Midbrain (tissue), 1 donor: Measurements from ENCODE around the gene MRTFA.
"Not testable (repeated sequence)": the region's sequence is repeated elsewhere in the genome, so short reads cannot be mapped to it uniquely, and the experiment has no call there.

Experiments
- DNase-seq: peaks from one replicate; lab custom pipeline; 2025; lab: John Stamatoyannopoulos, UW

The MRTFA gene

GRCh38 chr22:40554023-40554422, 82.5 kb downstream of the MRTFA start:
- DNase-seq = not testable (repeated sequence)

GRCh38 chr22:40553014-40553554, 83.4 kb downstream of the MRTFA start:
- no peak for DNase-seq

DNA sequence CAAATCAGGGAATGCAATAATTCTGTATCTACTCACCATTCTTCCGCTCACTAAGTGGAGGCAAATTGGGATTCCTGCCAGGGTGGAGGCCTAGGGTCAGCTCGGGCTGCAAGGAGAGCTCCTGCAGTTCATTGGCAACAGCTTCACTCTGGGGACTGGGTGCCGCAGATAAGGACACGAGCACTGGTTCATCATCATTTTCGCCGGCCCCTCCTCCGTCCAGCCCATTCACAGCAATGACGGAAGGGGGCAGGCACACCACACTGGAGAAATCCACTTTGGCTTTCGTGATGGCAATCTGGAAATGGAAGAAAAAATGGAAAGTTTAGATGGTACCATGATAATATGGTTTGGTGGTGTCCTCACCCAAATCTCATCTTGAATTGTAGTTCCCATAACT, 84.4 kb downstream of the MRTFA start:
- DNase-seq = no peak

DNA sequence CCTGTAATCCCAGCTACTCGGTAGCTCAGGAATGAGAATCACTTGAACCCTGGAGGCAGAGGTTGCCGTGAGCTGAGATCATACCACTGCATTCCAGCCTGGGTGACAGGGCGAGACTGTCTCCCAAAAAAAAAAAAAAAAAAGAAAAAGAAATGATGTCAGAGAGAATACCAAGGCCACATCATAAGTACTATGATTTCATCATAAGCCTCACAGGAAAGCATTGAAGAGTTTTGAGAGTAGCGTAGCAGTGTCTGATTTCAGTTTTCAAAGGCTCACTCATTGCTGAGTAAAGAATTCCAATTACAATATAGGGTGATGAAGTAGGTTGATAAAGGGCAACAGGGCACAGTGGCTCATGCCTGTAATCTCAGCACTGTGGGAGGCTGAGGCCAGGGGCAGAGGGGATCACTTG, 88.8 kb downstream of the MRTFA start:
- no peak for DNase-seq

DNA sequence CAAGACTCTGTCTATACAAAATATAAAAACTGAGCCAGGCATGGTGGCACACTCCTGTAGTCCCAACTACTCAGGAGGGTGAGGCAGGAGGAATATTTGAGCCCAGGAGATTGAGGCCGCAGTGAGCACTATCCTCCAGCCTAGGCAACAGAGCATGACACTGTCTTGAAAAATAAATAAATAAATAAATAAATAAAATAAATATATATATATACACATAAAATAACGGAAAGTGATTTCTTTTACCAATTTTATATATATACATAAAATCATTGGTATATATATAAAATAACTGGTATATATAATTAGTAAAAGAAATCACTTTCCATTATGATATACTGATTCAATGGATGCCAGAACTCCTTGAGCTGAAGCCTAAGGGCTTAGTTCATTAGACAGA, 91.8 kb downstream of the MRTFA start:
- no peak for DNase-seq

GRCh38 chr22:40542821-40543540, 93.5 kb downstream of the MRTFA start:
- DNase-seq = no peak

DNA sequence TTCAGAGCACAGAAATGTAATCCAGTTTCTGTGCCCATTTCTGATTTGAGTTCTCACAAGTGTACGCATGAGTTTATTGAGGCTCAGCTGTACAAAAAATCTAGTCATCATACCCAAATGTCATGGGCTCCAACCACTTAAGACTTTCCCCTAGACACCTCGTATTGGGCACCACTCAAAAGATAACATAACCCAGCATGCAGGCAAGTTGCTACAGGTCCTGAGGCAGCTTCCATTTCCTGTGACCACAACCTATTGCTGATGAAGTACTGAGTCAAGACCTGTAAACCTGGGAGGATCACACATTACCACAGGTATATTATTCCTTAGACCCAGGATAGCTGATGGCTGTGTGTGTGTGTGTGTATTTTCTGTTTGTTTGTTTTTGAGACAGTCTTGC, 95.2 kb downstream of the MRTFA start:
- no peak for DNase-seq

- no peak for DNase-seq
Observed at GRCh38 chr22:40540265-40540664, 96.3 kb downstream of the MRTFA start.

DNA sequence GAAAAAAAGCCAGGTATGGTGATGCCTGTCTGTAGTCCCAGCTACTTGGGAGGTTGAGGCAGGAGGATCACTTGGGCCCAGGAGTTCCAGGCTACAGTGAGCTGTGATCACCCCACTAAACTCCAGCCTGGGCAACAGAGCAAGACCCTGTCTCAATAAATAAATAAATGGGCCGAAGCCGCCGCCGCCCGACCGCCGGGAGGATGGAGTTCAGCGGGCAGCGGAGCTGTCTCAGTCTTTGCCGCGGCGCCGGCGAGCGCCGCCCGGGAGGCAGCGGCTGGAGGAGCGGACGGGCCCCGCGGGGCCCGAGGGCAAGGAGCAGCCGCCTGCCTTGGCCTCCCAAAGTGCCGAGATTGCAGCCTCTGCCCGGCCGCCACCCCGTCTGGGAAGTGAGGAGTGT, 100.4 kb downstream of the MRTFA start:
- not testable (repeated sequence) for DNase-seq

GRCh38 chr22:40535642-40536041, 100.9 kb downstream of the MRTFA start:
- DNase-seq = no peak

GRCh38 chr22:40535189-40535512, 101.4 kb downstream of the MRTFA start:
- DNase-seq = no peak

DNA sequence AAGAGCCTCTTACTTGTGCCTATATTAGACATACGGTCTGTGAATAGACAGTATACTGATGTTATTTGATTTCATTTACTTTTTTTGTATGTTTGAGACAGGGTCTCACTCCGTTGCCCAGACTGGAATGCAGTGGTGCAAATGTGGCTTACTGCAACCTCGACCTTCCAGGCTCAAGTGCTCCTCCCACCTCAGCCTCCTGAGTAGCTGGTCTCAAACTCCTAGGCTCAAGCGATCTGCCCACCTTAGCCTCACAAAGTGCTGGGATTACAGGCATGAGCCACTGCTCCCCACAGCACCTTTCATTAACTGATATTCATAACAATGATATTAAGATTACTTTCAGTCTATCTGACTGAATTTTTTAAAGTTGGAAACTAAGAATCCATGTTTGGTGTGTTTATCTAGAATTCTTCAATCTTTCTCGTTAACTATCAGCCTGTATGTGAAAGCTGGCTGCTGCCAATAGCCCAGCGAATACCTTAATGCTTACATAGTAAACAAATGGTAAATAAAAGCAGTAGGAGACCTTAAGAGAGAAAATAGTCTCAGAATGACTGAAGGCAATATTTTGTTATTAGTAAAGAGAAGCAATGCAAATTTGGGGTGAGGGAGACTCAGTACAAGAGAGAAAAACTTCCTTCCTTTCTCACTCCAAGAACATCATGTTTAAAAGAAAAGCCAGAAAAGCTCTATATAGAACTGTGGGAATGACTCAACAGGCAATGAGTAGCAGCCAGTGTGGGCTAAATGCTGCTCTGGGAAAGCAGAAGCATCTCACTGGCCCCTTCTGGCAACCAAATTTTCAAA, 101.9 kb downstream of the MRTFA start:
- no peak for DNase-seq

DNA sequence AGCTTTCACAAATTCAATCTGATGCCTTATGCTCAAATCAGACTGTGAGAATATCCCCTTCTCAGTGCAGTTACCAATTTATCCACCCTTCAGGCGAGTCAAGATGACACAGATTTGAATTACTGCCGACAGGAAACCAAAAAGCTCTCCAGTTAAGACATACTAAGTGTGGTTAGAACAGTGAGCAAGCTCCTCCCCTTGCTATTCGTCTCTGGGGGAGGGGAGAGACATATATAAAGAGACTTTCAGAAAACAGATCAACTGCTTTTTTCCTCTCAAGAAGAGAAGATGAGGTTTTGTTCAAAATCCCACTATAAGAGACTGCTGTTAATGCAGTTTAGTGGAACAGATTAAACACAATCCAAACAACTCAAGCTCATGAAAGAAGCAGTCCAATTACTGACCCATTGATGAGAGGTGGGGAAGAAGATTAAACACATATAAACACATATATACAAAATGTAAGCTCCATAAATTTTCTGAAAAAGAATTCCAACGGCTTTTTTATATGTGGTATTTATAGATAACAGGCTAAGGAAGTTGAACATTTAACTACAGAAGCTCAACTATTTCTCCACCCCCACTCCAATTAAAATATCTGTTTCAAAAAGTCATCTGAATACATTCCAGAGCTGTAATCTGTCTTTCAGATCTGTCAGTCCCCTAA, 102.7 kb downstream of the MRTFA start:
- DNase-seq = no peak

GRCh38 chr22:40531951-40532900, 104.3 kb downstream of the MRTFA start:
- DNase-seq = no peak

DNA sequence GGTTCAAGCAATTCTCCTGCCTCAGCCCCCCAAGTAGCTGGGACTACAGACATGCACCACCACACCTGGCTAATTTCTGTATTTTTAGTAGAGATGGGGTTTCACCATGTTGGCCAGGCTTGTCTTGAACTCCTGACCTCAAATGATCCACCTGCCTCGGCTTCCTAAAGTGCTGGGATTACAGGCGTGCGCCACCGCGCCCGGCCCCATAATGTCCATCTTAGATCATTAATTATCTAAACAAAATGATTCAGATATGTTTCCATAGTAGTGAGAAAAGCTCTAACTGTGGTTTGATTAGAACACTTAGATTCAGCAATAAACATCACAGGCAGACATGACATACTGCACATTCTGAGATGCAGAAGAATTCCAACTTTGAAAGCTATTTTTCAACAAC, 106.1 kb downstream of the MRTFA start:
- DNase-seq = not testable (repeated sequence)

GRCh38 chr22:40529821-40530220, 106.7 kb downstream of the MRTFA start:
- no peak for DNase-seq

DNA sequence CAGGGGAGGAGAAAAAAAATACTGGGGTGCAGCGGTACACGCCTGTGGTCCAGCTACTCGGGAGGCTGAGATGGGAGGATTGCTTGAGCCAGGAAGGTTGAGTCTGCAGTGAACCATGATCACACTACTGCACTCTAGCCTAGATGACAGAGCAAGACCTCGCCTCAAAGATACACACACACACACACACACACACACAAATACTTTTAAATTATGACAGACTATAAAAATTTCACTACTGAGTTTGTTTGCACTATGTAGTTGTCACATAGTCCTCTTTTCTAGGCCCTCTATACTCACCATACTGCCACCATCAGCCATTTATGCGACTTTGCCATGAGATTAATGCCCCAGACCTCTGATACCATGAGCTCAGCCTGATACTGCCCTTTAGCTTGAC, 109.6 kb downstream of the MRTFA start:
- DNase-seq = no peak

DNA sequence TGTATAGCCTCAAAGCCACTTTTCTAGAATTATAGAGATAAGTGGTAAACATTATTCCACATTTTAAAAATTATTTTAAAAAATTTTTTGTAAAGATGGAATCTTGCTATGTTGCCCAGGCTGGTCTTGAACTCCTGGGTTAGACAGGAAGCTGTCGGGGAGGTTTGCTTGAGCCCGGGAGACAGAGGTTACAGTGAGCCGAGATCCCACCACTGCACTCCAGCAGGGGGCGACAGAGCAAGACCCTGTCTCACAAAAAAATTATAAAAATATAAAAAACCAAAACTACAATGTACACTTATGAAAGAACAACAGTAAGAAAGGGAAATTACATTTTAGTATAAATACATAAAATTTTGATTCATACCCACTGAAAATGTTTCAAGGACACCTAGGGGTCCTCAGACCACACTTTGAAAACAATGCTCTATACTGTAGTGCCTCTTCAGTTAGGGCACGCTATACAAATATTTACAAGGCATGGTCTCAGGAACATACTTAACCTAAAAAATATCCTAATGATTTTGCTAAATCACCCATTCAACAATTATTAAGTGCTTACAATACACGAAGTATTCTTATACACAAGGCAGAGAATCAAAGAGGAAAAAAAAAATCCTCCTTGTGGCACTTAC, 111.2 kb downstream of the MRTFA start:
- DNase-seq = no peak

GRCh38 chr22:40524392-40525249, 111.9 kb downstream of the MRTFA start:
- no peak for DNase-seq

DNA sequence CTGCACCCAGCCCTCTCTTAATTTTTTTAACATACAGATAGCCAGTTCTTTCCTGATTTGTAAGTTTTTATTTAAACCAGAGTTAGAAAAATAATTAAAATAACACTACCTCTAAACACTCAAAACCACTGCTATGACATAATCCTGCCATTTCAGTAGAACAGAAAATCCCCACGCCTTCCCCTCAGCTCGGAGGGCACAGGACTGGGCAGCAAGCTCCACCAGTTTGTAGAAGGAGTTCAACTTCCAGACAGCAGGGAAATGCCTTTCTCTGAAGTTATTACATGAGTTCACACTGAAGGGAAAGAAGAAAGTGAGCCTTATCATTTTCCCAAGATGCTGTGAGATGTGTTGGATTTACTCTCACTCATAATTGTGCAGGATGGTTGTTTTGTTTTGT, 114.4 kb downstream of the MRTFA start:
- DNase-seq = no peak
